LNCaP clone FGC (cell line): ENCODE results near the gene FAM222A.

ENCODE experiments used
- DNase-seq: peaks from one replicate; pipeline ENCODE4 v3.0.0-alpha.2; 2011; ENCODE audit warnings: low read depth
- H3K4me3 ChIP-seq: 2 replicates; pipeline ENCODE4 v1.5.1; 2011; ENCODE audit warnings: mild to moderate bottlenecking, low read depth, low read length, control low read depth
- TF ChIP-seq, protein P1 (sequence below): IDR thresholded peaks from 2 replicates; pipeline ENCODE4 v1.5.1; 2012; ENCODE audit warnings: mild to moderate bottlenecking; ENCODE audit not compliant: control insufficient read depth, insufficient read depth; ENCODE audit errors: extremely low read depth

FAM222A gene

DNA sequence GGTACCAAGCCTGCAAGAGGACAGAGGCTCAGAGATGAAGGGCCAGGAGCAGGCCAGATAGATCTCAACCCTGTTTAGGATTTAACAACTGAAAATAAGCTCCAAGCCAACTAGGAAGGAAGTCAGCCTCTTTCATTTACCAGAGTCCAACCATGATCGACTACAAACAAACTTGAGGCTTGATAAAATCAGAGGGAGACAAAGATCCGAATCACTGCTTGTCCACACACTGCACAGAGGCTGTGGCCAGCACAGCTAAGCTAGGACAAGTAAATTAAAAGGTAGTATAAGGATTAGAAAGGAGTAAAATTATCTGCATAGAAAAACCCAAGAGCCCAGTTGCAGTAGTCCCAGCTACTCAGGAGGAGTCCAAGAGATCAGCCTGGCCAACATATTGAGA lies 40.3 kb downstream of the FAM222A start:
- peak; percentile 22 for DNase-seq
- TF ChIP-seq, protein P1, sequence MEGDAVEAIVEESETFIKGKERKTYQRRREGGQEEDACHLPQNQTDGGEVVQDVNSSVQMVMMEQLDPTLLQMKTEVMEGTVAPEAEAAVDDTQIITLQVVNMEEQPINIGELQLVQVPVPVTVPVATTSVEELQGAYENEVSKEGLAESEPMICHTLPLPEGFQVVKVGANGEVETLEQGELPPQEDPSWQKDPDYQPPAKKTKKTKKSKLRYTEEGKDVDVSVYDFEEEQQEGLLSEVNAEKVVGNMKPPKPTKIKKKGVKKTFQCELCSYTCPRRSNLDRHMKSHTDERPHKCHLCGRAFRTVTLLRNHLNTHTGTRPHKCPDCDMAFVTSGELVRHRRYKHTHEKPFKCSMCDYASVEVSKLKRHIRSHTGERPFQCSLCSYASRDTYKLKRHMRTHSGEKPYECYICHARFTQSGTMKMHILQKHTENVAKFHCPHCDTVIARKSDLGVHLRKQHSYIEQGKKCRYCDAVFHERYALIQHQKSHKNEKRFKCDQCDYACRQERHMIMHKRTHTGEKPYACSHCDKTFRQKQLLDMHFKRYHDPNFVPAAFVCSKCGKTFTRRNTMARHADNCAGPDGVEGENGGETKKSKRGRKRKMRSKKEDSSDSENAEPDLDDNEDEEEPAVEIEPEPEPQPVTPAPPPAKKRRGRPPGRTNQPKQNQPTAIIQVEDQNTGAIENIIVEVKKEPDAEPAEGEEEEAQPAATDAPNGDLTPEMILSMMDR = no peak

DNA sequence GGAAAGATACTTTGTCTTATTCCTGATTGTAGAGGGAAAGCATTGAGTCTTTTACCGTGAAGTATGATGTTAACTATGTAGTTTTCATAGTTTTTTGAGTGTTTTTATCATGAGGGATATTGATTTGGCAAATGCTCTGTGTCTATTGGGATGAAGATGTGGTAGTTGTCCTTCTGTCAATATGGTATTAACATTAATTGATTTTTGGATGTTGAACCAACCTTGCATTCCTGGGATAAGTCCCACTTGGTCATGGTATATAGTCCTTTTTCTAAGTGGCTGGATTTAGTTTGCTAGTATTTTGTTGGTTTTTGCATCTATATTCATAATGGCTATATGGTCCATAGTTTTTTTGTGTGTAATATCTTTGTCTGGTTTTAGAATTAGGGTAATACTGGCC lies 42.8 kb downstream of the FAM222A start:
- H3K4me3 ChIP-seq = no peak overlapping the region
- DNase-seq = no peak
- TF ChIP-seq, protein P1 = no peak

More for the DNA sequence above, 40.3 kb downstream of the FAM222A start:
- no peak overlapping the region for H3K4me3 ChIP-seq

DNA sequence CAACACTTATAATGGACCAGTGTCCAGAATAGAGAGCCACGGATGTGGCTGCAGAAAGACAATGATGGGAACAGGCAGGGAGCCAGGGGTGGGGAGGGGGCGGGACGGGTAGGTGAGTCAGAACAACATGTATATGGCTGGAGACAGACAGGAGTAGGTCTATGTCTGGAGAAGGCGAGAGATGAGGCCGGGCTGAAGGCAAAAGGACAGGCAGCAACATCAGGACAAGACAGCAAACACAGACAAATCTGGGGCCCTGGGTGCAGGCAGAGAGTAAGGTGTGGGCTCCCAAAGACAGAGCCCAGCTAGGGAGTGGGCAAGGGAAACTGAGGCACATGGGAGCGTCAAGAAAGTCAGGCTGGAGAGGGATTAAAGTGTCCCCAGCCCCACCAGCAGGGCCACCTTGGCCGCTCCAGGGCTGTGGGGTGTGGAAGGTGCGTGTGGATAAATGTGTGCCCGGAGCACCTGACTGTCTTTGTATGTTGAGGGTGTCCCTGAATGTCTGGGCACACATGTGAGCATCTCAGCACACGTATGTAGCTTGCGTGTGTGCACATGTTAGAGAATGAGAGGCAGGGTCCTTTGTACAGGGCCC lies 44.1 kb downstream of the FAM222A start:
- H3K4me3 ChIP-seq = no peak overlapping the region
- TF ChIP-seq, protein P1 = no peak
- DNase-seq = no peak

GRCh38 chr12:109758426-109759420 lies 45.1 kb downstream of the FAM222A start:
- DNase-seq = no peak
- TF ChIP-seq, protein P1 = no peak
- no peak overlapping the region for H3K4me3 ChIP-seq

DNA sequence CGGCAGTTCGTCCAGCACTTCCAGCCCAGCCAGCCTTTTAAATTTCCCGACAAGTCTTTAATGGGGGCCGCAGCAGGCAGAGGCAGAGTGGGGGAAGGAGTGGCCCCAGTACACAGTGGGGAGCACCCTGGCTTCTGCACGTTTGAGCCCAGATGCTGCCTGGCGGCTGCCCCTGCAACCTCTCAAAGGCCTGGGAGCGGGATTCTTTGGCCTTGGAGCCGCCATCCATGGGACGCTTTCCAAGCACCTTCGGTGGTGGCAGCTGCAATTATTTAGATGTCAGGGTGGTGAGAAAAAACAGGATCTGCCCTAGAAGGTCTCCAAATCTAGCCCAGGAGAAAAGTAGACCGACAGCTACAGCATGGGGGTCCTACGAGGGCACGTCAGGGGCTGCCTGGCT lies 46.0 kb downstream of the FAM222A start:
- no peak overlapping the region for H3K4me3 ChIP-seq
- TF ChIP-seq, protein P1 = no peak
- no peak for DNase-seq

DNA sequence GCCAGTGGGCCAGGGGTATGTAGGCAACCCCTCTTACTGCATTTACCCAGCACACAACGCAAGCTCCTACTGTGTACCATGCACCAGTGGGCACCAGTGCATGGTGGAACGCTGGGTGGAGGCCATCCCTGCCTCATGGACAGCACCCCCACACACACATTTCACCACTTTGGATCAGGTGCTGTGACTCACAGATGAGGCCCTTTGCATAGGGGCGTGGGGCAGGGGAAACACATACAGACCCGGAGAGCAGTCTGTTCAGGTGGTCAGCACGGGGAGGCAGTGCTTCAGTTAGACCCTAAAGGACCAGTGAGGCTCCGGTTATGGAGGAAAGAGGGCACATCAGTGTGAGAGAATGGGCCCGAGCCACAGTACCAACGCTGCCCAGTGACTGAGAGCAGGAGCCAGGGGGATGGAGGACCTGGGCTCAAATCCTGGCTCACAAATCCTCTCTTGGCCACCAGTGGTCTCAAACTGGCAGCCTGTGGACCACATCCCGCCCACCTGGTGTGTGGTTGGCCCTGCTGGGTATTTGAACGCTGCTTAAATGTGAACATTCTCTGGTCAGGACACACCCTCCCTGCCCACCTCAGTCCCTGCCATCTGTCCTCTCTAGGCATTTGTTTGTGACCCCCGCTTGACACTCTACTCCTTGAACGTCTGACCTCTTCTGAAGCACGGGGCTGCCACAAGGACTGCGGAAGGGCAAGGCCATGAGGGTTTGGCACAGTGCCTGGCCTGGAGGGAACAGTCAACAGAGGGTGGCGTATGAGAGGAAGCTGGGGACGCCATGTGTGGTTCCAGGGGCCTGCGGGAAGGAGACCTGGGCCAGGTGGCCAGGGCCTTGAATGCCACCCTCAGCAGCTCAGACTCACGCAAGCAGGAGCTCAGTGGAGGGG lies 46.7 kb downstream of the FAM222A start:
- TF ChIP-seq, protein P1 = no peak
- H3K4me3 ChIP-seq = no peak overlapping the region
- DNase-seq = no peak
